SH-SY5Y (cell line): ENCODE results near the gene FYN.

Source experiments
- GATA2 ChIP-seq: IDR thresholded peaks from 2 replicates; pipeline ENCODE4 v1.6.1; 2011; ENCODE audit warnings: mild to moderate bottlenecking, low read depth, low read length
- GATA3 ChIP-seq: IDR thresholded peaks from 2 replicates; pipeline ENCODE4 v1.6.1; 2011; ENCODE audit warnings: low read depth, mild to moderate bottlenecking, low read length, moderate library complexity

DNA sequence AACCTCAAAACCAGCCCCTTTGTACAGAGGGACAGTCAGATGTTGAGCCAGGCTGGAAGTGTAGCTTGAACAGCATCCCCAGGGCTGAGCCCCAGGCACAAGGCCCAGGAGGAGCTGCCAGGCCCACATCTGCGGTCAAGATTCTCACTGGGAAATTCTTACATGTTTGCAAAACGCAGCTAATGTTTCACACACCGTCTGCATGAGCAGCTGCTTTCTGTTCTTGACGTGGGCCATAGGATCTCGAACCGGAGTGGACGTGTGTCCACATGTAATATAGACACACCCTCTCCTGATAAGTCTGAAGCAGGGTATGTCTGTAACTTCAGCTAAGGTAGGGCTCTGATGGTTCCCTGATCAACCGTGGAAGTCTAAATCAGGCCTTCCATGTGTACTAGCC is 226.3 kb downstream of the FYN start:
- no peak for TF ChIP-seq GATA2
- TF ChIP-seq GATA3: no peak
